ENCODE results near the gene TIMM44. TPM values are rescaled to one million over a fixed set of nuclear protein-coding genes. Genes with fewer than 3 reads are reported as not detected.

Gene TIMM44
- total RNA-seq, 2 experiments from 2014 or later: 63.6 to 69.6 TPM

GRCh38 chr19:7982103-7982502 lies 38.6 kb upstream of the TIMM44 start:
- DNase-seq: no peak
- Mint-ChIP-seq H3K36me3 (ENCODE audit: low read depth) (peaks cover 26% of the 10 kb centered on the region), H3K9me3 (ENCODE audit: insufficient read depth) (no peaks in the 10 kb centered on the region), H3K27me3 (ENCODE audit: low read depth) (no peaks in the 10 kb centered on the region), H3K4me1 (ENCODE audit: low read depth) (no peaks in the 10 kb centered on the region), H3K4me3 (no peak overlapping the region), H3K27ac (no peak overlapping the region)
- ATAC-seq: no peak
- ChIA-PET POLR2A (no interaction called here), CTCF (interaction anchor here (1.3 kb wide), 1 partner anchor 20 kb away, joined by 4 read pairs; no protein-coding TSS in a partner anchor)

DNA sequence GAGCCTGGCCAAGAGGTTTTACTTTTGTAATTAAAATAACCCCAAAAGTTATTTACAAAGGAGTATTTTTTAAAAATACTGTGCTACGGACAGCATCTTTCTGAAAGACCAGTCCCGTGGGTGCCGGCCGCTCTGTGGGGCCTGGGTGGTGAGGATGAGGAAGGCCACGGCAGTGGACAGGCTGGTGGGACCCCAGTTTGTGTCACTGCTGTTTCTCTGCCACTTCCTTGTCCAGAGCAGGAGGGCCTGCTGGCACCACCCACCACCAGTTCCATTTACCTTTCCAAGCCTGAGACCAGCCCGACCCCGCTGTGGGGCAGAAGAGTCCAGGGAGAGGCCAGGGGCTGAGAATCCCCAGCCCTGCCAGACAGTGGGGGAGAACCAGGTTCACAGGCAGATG lies 38.2 kb upstream of the TIMM44 start:
- Mint-ChIP-seq H3K27me3 (ENCODE audit: low read depth) (no peaks in the 10 kb centered on the region), H3K9me3 (ENCODE audit: insufficient read depth) (no peaks in the 10 kb centered on the region), H3K4me3 (no peak overlapping the region), H3K36me3 (ENCODE audit: low read depth) (peaks cover 24% of the 10 kb centered on the region), H3K4me1 (ENCODE audit: low read depth) (no peaks in the 10 kb centered on the region), H3K27ac (no peak overlapping the region)
- ATAC-seq: no peak
- POLR2A ChIA-PET: no interaction called here
- no peak for DNase-seq
- CTCF ChIA-PET: interaction anchor here (1.3 kb wide), 1 partner anchor 20 kb away, joined by 4 read pairs; no protein-coding TSS in a partner anchor

- CTCF ChIA-PET: interaction anchor here (1.3 kb wide), 1 partner anchor 21 kb away, joined by 4 read pairs; no protein-coding TSS in a partner anchor
- no peak overlapping the region for H3K27ac Mint-ChIP-seq
- DNase-seq: no peak
- H3K4me3 Mint-ChIP-seq: no peak overlapping the region
- H3K36me3 Mint-ChIP-seq (ENCODE audit: low read depth): peaks cover 19% of the 10 kb centered on the region
- no peaks in the 10 kb centered on the region for H3K9me3 Mint-ChIP-seq (ENCODE audit: insufficient read depth)
- POLR2A ChIA-PET: no interaction called here
- no peaks in the 10 kb centered on the region for H3K4me1 Mint-ChIP-seq (ENCODE audit: low read depth)
- ATAC-seq: no peak
- H3K27me3 Mint-ChIP-seq (ENCODE audit: low read depth): no peaks in the 10 kb centered on the region
These were observed 37.7 kb upstream of the TIMM44 start for GRCh38 chr19:7981199-7981598.

- Mint-ChIP-seq H3K27me3 (ENCODE audit: low read depth) (no peaks in the 10 kb centered on the region), H3K4me3 (no peak overlapping the region), H3K9me3 (ENCODE audit: insufficient read depth) (no peaks in the 10 kb centered on the region), H3K4me1 (ENCODE audit: low read depth) (no peaks in the 10 kb centered on the region), H3K36me3 (ENCODE audit: low read depth) (peaks cover 15% of the 10 kb centered on the region), H3K27ac (no peak overlapping the region)
- no peak for DNase-seq
- CTCF ChIA-PET: interaction anchor here (1.3 kb wide), 1 partner anchor 21 kb away, joined by 4 read pairs; no protein-coding TSS in a partner anchor
- POLR2A ChIA-PET: no interaction called here
- ATAC-seq: no peak
These were observed 37.2 kb upstream of the TIMM44 start for GRCh38 chr19:7980635-7981121.

DNA sequence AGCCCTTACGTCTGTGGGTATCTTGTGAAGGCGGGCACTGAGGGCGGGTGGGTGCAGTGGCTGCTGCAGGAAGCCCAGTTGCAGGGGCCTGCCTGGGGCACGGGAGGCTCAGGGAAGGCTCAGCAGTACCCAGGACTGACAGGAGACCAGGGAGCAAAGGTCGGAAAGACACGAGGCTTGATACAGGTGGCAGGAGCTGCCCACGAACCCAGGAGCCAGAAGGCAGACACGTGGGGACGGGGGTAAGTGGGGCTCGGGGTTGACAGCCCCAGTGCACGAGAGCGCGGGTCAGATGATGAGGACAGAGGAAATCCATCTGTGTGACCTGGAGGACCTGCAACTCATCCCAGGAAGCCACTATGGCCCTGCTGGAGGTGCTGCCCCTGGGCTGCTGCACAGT lies 36.7 kb upstream of the TIMM44 start:
- Mint-ChIP-seq H3K4me1 (ENCODE audit: low read depth) (no peaks in the 10 kb centered on the region), H3K9me3 (ENCODE audit: insufficient read depth) (no peaks in the 10 kb centered on the region), H3K36me3 (ENCODE audit: low read depth) (peaks cover 17% of the 10 kb centered on the region), H3K4me3 (no peak overlapping the region), H3K27me3 (ENCODE audit: low read depth) (no peaks in the 10 kb centered on the region), H3K27ac (no peak overlapping the region)
- ChIA-PET CTCF (no interaction called here), POLR2A (no interaction called here)
- ATAC-seq (no peak), DNase-seq (no peak)

- CTCF ChIA-PET: no interaction called here
- no peak for ATAC-seq
- Mint-ChIP-seq H3K27me3 (ENCODE audit: low read depth) (no peaks in the 10 kb centered on the region), H3K27ac (no peak overlapping the region), H3K9me3 (ENCODE audit: insufficient read depth) (no peaks in the 10 kb centered on the region), H3K36me3 (ENCODE audit: low read depth) (peaks cover 18% of the 10 kb centered on the region), H3K4me3 (no peak overlapping the region), H3K4me1 (ENCODE audit: low read depth) (no peaks in the 10 kb centered on the region)
- DNase-seq: no peak
- POLR2A ChIA-PET: no interaction called here
These were observed 36.1 kb upstream of the TIMM44 start for GRCh38 chr19:7979559-7979958.

DNA sequence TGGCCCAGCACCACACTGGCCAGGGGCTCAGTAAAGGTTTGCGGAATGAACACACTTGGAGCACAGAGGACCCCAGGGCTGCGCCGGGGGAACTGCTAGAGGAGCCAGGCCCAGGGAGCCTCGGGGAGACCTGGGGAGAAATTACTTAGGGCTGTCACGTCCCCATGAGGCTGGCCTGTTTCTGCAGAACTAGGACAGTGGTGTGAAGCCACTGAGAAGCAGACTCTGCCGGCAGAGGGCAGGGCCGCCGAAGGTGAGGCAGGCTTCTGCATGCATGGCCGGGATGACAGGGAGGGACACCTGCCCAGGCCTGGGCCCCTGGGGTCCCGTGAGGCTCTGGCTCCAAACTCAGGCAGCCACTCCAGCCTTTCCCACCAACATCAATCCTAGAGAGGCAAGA lies 35.5 kb upstream of the TIMM44 start:
- Mint-ChIP-seq H3K27me3 (ENCODE audit: low read depth) (no peaks in the 10 kb centered on the region), H3K36me3 (ENCODE audit: low read depth) (peaks cover 22% of the 10 kb centered on the region), H3K27ac (no peak overlapping the region), H3K4me1 (ENCODE audit: low read depth) (no peaks in the 10 kb centered on the region), H3K4me3 (no peak overlapping the region), H3K9me3 (ENCODE audit: insufficient read depth) (no peaks in the 10 kb centered on the region)
- CTCF ChIA-PET: interaction anchor here (1.2 kb wide), 1 partner anchor 23 kb away, joined by 3 read pairs; no protein-coding TSS in a partner anchor
- DNase-seq: no peak
- ATAC-seq: no peak
- POLR2A ChIA-PET: no interaction called here

GRCh38 chr19:7978179-7978825 lies 34.8 kb upstream of the TIMM44 start:
- ATAC-seq (no peak), DNase-seq (no peak)
- Mint-ChIP-seq H3K4me1 (ENCODE audit: low read depth) (no peaks in the 10 kb centered on the region), H3K36me3 (ENCODE audit: low read depth) (peaks cover 29% of the 10 kb centered on the region), H3K9me3 (ENCODE audit: insufficient read depth) (no peaks in the 10 kb centered on the region), H3K27ac (no peak overlapping the region), H3K27me3 (ENCODE audit: low read depth) (no peaks in the 10 kb centered on the region), H3K4me3 (no peak overlapping the region)
- ChIA-PET POLR2A (no interaction called here), CTCF (interaction anchor here (1.2 kb wide), 1 partner anchor 24 kb away, joined by 3 read pairs; no protein-coding TSS in a partner anchor)

DNA sequence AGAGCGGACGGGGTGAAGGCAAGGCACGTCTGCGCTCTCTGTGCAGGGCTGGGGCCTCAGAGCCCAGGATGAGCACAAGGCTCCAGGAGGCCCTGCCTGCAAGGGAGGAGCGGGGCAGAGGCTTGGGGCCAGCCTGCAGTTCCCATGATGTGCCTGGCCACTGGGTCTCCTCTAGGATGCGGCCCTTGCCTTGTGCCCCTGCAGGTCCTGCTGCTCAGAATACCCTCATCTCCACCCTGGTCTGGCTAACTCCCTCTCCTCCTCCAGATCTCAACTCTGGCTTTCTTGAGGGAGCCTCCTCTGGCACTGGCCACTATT lies 34.2 kb upstream of the TIMM44 start:
- no peak for ATAC-seq
- ChIA-PET CTCF (no interaction called here), POLR2A (no interaction called here)
- Mint-ChIP-seq H3K9me3 (ENCODE audit: insufficient read depth) (no peaks in the 10 kb centered on the region), H3K27me3 (ENCODE audit: low read depth) (no peaks in the 10 kb centered on the region), H3K36me3 (ENCODE audit: low read depth) (peaks cover 26% of the 10 kb centered on the region), H3K4me3 (no peak overlapping the region), H3K27ac (no peak overlapping the region), H3K4me1 (ENCODE audit: low read depth) (no peaks in the 10 kb centered on the region)
- DNase-seq: no peak

DNA sequence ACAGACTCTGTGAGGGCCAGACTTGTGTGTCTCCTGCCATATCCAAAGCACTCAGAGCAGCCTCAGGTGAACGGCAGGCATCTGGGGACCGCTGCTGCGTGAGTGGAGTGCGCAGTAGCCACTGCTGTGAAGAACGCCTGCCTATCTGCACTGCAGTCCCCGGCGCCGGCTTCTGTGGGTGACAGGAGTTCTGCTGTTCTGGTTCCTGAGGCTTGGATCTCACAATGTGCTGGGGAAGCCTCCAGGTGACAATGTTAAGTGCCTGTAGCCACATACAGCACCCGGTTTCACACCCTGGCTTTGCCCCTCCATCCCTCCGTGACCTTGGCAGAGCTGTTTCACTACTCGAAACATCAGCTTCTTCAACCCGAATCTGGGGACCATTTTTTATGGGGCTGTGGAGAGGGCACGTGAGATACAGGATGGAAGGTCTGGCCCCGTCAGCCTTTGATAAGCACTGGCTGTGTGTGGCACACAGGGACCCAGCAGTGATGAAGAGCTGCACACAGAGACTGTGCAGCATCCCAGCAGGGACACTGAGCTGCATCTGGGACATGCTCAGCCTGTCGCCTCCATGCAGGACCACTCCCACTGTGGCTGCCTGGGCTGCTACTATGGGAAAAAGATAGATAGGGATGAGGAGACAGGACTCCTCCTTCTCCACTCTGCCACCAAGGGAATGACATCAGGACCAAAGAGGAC lies 33.7 kb upstream of the TIMM44 start:
- no peaks in the 10 kb centered on the region for H3K9me3 Mint-ChIP-seq (ENCODE audit: insufficient read depth)
- ChIA-PET POLR2A (no interaction called here), CTCF (no interaction called here)

GRCh38 chr19:7976461-7976860 lies 33.0 kb upstream of the TIMM44 start:
- DNase-seq (no peak), ATAC-seq (no peak)
- Mint-ChIP-seq H3K27me3 (ENCODE audit: low read depth) (no peaks in the 10 kb centered on the region), H3K4me3 (no peak overlapping the region), H3K36me3 (ENCODE audit: low read depth) (peaks cover 23% of the 10 kb centered on the region), H3K27ac (no peak overlapping the region), H3K4me1 (ENCODE audit: low read depth) (no peaks in the 10 kb centered on the region), H3K9me3 (ENCODE audit: insufficient read depth) (no peaks in the 10 kb centered on the region)
- ChIA-PET POLR2A (no interaction called here), CTCF (no interaction called here)

More for the DNA sequence above, 33.7 kb upstream of the TIMM44 start:
- no peak for ATAC-seq
- Mint-ChIP-seq H3K4me1 (ENCODE audit: low read depth) (no peaks in the 10 kb centered on the region), H3K27ac (no peak overlapping the region), H3K36me3 (ENCODE audit: low read depth) (peaks cover 23% of the 10 kb centered on the region), H3K4me3 (no peak overlapping the region), H3K27me3 (ENCODE audit: low read depth) (no peaks in the 10 kb centered on the region)
- DNase-seq: no peak

- ChIA-PET POLR2A (no interaction called here), CTCF (no interaction called here)
- Mint-ChIP-seq H3K4me1 (ENCODE audit: low read depth) (no peaks in the 10 kb centered on the region), H3K27me3 (ENCODE audit: low read depth) (no peaks in the 10 kb centered on the region), H3K9me3 (ENCODE audit: insufficient read depth) (no peaks in the 10 kb centered on the region), H3K4me3 (no peak overlapping the region), H3K36me3 (ENCODE audit: low read depth) (peaks cover 14% of the 10 kb centered on the region), H3K27ac (no peak overlapping the region)
- no peak for ATAC-seq
- no peak for DNase-seq
These were observed 31.6 kb upstream of the TIMM44 start for GRCh38 chr19:7975037-7975436.

Measured in activated CD8-positive, alpha-beta T cell treated with anti-CD3 and anti-CD28 coated beads, Interleukin-2, amount 10 ng/mL, durations not matched to agents 7 days and 5 days (primary cell).